ENCODE results near the gene POLDIP3.
"Not testable (repeated sequence)": the region's sequence is repeated elsewhere in the genome, so short reads cannot be mapped to it uniquely, and the experiment has no call there.

Gene POLDIP3

GRCh38 chr22:42586381-42586780 lies 28.3 kb downstream of the POLDIP3 start:
- DNase-seq (ENCODE audit: low read depth in 2 of 2): no peak

GRCh38 chr22:42585096-42585495 lies 29.6 kb downstream of the POLDIP3 start:
- no peak for DNase-seq (ENCODE audit: low read depth in 2 of 2)

- no peak for DNase-seq (ENCODE audit: low read depth in 2 of 2)
These were observed 30.2 kb downstream of the POLDIP3 start for GRCh38 chr22:42584364-42584940.

- DNase-seq (ENCODE audit: low read depth in 2 of 2): no peak
These were observed 31.7 kb downstream of the POLDIP3 start for GRCh38 chr22:42582987-42583386.

GRCh38 chr22:42581762-42582716 lies 32.6 kb downstream of the POLDIP3 start:
- peak; percentile 58 to 71 for DNase-seq (ENCODE audit: low read depth in 2 of 2)

- not testable (repeated sequence) for DNase-seq (ENCODE audit: low read depth in 2 of 2)
These were observed 33.4 kb downstream of the POLDIP3 start for GRCh38 chr22:42581194-42581761.

GRCh38 chr22:42580040-42580439 lies 34.6 kb downstream of the POLDIP3 start:
- not testable (repeated sequence) for DNase-seq (ENCODE audit: low read depth in 2 of 2)

GRCh38 chr22:42577623-42578240 lies 37.0 kb downstream of the POLDIP3 start:
- no peak for DNase-seq (ENCODE audit: low read depth in 2 of 2)

GRCh38 chr22:42577141-42577540 lies 37.5 kb downstream of the POLDIP3 start:
- DNase-seq (ENCODE audit: low read depth in 2 of 2): not testable (repeated sequence)

GRCh38 chr22:42575996-42576574 lies 38.6 kb downstream of the POLDIP3 start:
- DNase-seq (ENCODE audit: low read depth in 2 of 2): not testable (repeated sequence)

GRCh38 chr22:42574468-42574867 lies 40.2 kb downstream of the POLDIP3 start:
- not testable (repeated sequence) for DNase-seq (ENCODE audit: low read depth in 2 of 2)

- not testable (repeated sequence) for DNase-seq (ENCODE audit: low read depth in 2 of 2)
These were observed 40.6 kb downstream of the POLDIP3 start for GRCh38 chr22:42574046-42574445.

- not testable (repeated sequence) for DNase-seq (ENCODE audit: low read depth in 2 of 2)
These were observed 43.6 kb downstream of the POLDIP3 start for GRCh38 chr22:42571068-42571467.

GRCh38 chr22:42570580-42570979 lies 44.1 kb downstream of the POLDIP3 start:
- not testable (repeated sequence) for DNase-seq (ENCODE audit: low read depth in 2 of 2)

- not testable (repeated sequence) for DNase-seq (ENCODE audit: low read depth in 2 of 2)
These were observed 46.7 kb downstream of the POLDIP3 start for GRCh38 chr22:42567950-42568349.

- no peak for DNase-seq (ENCODE audit: low read depth in 2 of 2)
These were observed 48.7 kb downstream of the POLDIP3 start for GRCh38 chr22:42565956-42566355.

GRCh38 chr22:42564699-42565098 lies 50.0 kb downstream of the POLDIP3 start:
- no peak for DNase-seq (ENCODE audit: low read depth in 2 of 2)

GRCh38 chr22:42563943-42564342 lies 50.7 kb downstream of the POLDIP3 start:
- not testable (repeated sequence) for DNase-seq (ENCODE audit: low read depth in 2 of 2)

GRCh38 chr22:42562684-42563083 lies 52.0 kb downstream of the POLDIP3 start:
- no peak for DNase-seq (ENCODE audit: low read depth in 2 of 2)

GRCh38 chr22:42562279-42562678 lies 52.4 kb downstream of the POLDIP3 start:
- no peak for DNase-seq (ENCODE audit: low read depth in 2 of 2)

- no peak for DNase-seq (ENCODE audit: low read depth in 2 of 2)
These were observed 52.8 kb downstream of the POLDIP3 start for GRCh38 chr22:42561856-42562255.

GRCh38 chr22:42560781-42561180 lies 53.9 kb downstream of the POLDIP3 start:
- DNase-seq (ENCODE audit: low read depth in 2 of 2): no peak
